Neuronal stem cell (in vitro differentiated cells): ENCODE measurements around the gene PPP1R3D. TPM values are rescaled to one million over a fixed set of nuclear protein-coding genes. Genes with fewer than 3 reads are reported as not detected.
A peak's percentile ranks its signal among the peaks of the same experiment; 100 is the strongest.

ENCODE experiments used
- DNase-seq: peaks from one replicate; pipeline ENCODE4 v3.0.0-alpha.2; 2013; ENCODE audit warnings: low spot score
- H2AFZ ChIP-seq: one replicate; pipeline ENCODE4 v1.6.1; 2013; ENCODE audit warnings: mild to moderate bottlenecking, low read length, inconsistent platforms
- H2AK5ac ChIP-seq: 2 replicates; pipeline ENCODE4 v1.6.1; 2013; ENCODE audit warnings: low read depth, mild to moderate bottlenecking, inconsistent platforms, low read length, moderate library complexity, mixed read lengths
- H2BK120ac ChIP-seq: 2 replicates; pipeline ENCODE4 v1.6.1; 2013; ENCODE audit warnings: low read depth, mild to moderate bottlenecking, inconsistent platforms, low read length, moderate library complexity, mixed read lengths
- H2BK12ac ChIP-seq: one replicate; pipeline ENCODE4 v1.6.1; 2013; ENCODE audit warnings: low read length, inconsistent platforms
- H2BK15ac ChIP-seq: 2 replicates; pipeline ENCODE4 v1.6.1; 2013; ENCODE audit warnings: mild to moderate bottlenecking, low read length, inconsistent platforms, mixed read lengths
- H2BK5ac ChIP-seq: one replicate; pipeline ENCODE4 v1.6.1; 2013; ENCODE audit warnings: inconsistent platforms, mild to moderate bottlenecking, low read length, moderate library complexity
- H3K14ac ChIP-seq: one replicate; pipeline ENCODE4 v1.6.1; 2013; ENCODE audit warnings: low read length, inconsistent platforms
- H3K18ac ChIP-seq: 2 replicates; pipeline ENCODE4 v1.6.1; 2013; ENCODE audit warnings: low read length, inconsistent platforms
- H3K23ac ChIP-seq: 2 replicates; pipeline ENCODE4 v1.6.1; 2013; ENCODE audit warnings: low read depth, mild to moderate bottlenecking, mixed read lengths, low read length, inconsistent platforms; ENCODE audit not compliant: poor library complexity
- H3K27ac ChIP-seq: replicated peaks from 3 replicates; pipeline ENCODE4 v1.5.1; 2013; ENCODE audit warnings: low read length, inconsistent platforms
- H3K27me3 ChIP-seq, 3 experiments: 2 replicates each; pipeline ENCODE4 v1.6.1; 2013; ENCODE audit warnings: low read length in 3 of 3, mild to moderate bottlenecking in 2 of 3, inconsistent platforms in 1 of 3, low read depth in 1 of 3, mixed read lengths in 1 of 3, moderate library complexity in 1 of 3; ENCODE audit not compliant: control insufficient read depth in 3 of 3, insufficient read depth in 3 of 3
- H3K36me3 ChIP-seq, 2 donors: replicated peaks in 1 of 2; 2 replicates each; pipeline ENCODE4 v1.6.1; 2013; ENCODE audit warnings: low read length in 2 of 2; ENCODE audit not compliant: control insufficient read depth in 2 of 2, insufficient read depth in 2 of 2
- H3K4ac ChIP-seq: 2 replicates; pipeline ENCODE4 v1.6.1; 2013; ENCODE audit warnings: inconsistent platforms, mild to moderate bottlenecking, low read length, moderate library complexity
- H3K4me1 ChIP-seq, 2 donors: 1 replicate in 1 of 2; 2 replicates in 1 of 2; pipeline ENCODE4 v1.6.1; 2013; ENCODE audit warnings: low read length in 2 of 2, low read depth in 1 of 2; ENCODE audit not compliant: control insufficient read depth in 2 of 2, insufficient read depth in 1 of 2
- H3K4me2 ChIP-seq: one replicate; pipeline ENCODE4 v1.6.1; 2013; ENCODE audit warnings: mild to moderate bottlenecking, low read length, inconsistent platforms; ENCODE audit not compliant: insufficient read depth, poor library complexity, severe bottlenecking
- H3K4me3 ChIP-seq, 2 donors: 2 replicates each; pipeline ENCODE4 v1.5.1; 2013; ENCODE audit warnings: low read length in 2 of 2, mild to moderate bottlenecking in 2 of 2, inconsistent platforms in 1 of 2, moderate library complexity in 1 of 2
- H3K79me1 ChIP-seq: one replicate; pipeline ENCODE4 v1.6.1; 2013; ENCODE audit warnings: low read depth, mild to moderate bottlenecking, inconsistent platforms, low read length, moderate library complexity
- H3K9ac ChIP-seq: one replicate; pipeline ENCODE4 v1.6.1; 2013; ENCODE audit warnings: mild to moderate bottlenecking, low read depth, low read length, inconsistent platforms; ENCODE audit not compliant: poor library complexity
- H3K9me3 ChIP-seq, 2 donors: replicated peaks in 1 of 2; 2 replicates each; pipeline versions ENCODE3 to v1.6.1; 2013; ENCODE audit warnings: low read length in 2 of 2, mild to moderate bottlenecking in 2 of 2, inconsistent platforms in 1 of 2, low read depth in 1 of 2, mixed read lengths in 1 of 2, moderate library complexity in 1 of 2; ENCODE audit not compliant: control insufficient read depth in 2 of 2, insufficient read depth in 1 of 2
- H4K8ac ChIP-seq: one replicate; pipeline ENCODE4 v1.6.1; 2013; ENCODE audit warnings: low read depth, mild to moderate bottlenecking, inconsistent platforms, low read length, moderate library complexity
- H4K91ac ChIP-seq: one replicate; pipeline ENCODE4 v1.6.1; 2013; ENCODE audit warnings: low read length, low read depth, mild to moderate bottlenecking, inconsistent platforms; ENCODE audit not compliant: poor library complexity
- WGBS, 2 donors: extraction: QIAGEN DNeasy Blood & Tissue Kit; methylation state at CpG; one replicate each; pipeline ENCODE4 v1.1.7; 2013; ENCODE audit warnings: missing lambda C conversion rate in 2 of 2, mixed read lengths in 1 of 2; ENCODE audit not compliant: insufficient read length in 2 of 2, insufficient replicate concordance in 1 of 2; ENCODE audit errors: extremely low coverage in 2 of 2; 5-methylcytosine and 5-hydroxymethylcytosine counted together
- polyA plus RNA-seq, 2 experiments: library from polyadenylated mRNA; stranded (reverse); fragments of 200-250 nt; gene quantifications; one replicate each; pipeline ENCODE4 v1.2.3, GENCODE V29; 2013

PPP1R3D gene, protein sequence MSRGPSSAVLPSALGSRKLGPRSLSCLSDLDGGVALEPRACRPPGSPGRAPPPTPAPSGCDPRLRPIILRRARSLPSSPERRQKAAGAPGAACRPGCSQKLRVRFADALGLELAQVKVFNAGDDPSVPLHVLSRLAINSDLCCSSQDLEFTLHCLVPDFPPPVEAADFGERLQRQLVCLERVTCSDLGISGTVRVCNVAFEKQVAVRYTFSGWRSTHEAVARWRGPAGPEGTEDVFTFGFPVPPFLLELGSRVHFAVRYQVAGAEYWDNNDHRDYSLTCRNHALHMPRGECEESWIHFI
- polyA plus RNA-seq (2013, experiment 1 of 2), result 0.56 TPM
- polyA plus RNA-seq (2013, experiment 2 of 2), result 0.65 TPM

DNA sequence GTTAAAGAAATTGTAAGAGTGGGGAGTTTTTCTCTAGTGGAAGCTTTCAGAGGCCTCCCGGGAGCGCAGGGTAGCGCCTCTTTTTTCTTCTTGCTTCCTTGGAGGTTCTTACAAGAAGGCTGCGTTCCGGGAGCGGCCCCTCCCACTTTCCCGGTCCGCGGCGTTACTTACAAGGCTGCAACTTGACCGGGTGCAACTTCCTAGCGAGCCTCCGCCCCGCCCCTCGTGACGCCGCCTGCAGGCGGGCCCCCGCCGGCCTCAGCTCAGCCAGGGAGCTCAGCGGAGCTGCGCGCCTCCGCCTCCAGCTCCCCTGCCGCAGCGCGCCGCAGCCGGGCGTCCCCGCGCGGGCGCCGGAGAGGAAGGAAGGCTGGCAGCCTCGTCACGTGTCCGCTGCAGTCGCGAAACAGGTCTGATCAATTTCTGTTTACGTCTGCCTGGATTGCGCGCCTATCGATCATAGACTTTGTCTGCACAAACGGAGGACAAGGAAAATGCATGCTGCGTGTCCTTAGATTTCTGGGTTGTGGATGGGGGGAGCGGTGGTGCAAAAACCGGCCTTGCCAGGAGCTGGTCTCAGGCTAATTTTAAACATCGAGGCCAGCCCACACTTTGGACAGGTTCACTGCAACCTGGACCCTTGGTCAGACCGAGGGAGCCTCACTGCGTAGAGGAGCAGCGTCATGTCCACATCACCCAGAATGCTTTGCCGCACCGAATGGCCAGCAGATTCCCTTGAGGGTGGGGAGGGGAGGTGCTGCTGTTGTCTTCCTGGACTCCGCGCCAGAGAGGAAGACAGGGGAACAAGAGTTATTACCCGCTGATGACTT lies at the start of gene PPP1R3D, which contains the start of gene FAM217B:
Gene PPP1R3D, minus strand, starts transcription at position 177 of the 827 bp plus-strand sequence. CDS start 374 bp downstream, outside the sequence.
Gene FAM217B, plus strand, starts transcription at position 261 of the 827 bp plus-strand sequence. CDS start 3,555 bp downstream, outside the sequence.
- Histone ChIP-seq H3K4me2 (peak within 1 kb of the TSS; percentile 97), H3K18ac (peak within 1 kb of the TSS; percentile 92), H2BK120ac (peak within 1 kb of the TSS; percentile 41), H2AK5ac (peak within 1 kb of the TSS; percentile 89), H2BK15ac (peak within 1 kb of the TSS; percentile 95), H3K4ac (no peak within 1 kb of the TSS), H3K9ac (peak within 1 kb of the TSS; percentile 90), H2AFZ (peak within 1 kb of the TSS; percentile 88), H2BK12ac (peak within 1 kb of the TSS; percentile 14), H3K27me3 (peaks cover 0 to 17% (median 6%) of the 10 kb centered on the region in 3 experiments), H3K14ac (peak within 1 kb of the TSS; percentile 79), H3K27ac (peak within 1 kb of the TSS; percentile 93), H3K9me3 (peaks cover 0 to 9% of the 10 kb centered on the region in 2 donors), H3K4me3 (peak within 1 kb of the TSS; percentile 72 to 81), H4K8ac (peak within 1 kb of the TSS; percentile 29), H3K4me1 (peaks cover 5 to 7% of the 10 kb centered on the region in 2 donors), H2BK5ac (peak within 1 kb of the TSS; percentile 79), H3K79me1 (peaks cover 2% of the 10 kb centered on the region), H3K23ac (peak within 1 kb of the TSS; percentile 60), H3K36me3 (peaks cover 3 to 42% of the 10 kb centered on the region in 2 donors), H4K91ac (peak within 1 kb of the TSS; percentile 48)
- DNase-seq, result peak; percentile 87
- WGBS, 2 donors, result no CpG with 5 or more reads among the region's 57 CpGs

- Histone ChIP-seq H4K91ac (no peak overlapping the region), H3K4me1 (peaks cover 0 to 3% of the 10 kb centered on the region in 2 donors), H3K9me3 (no peaks in the 10 kb centered on the region), H3K4ac (no peak overlapping the region), H3K27me3 (peaks cover 0 to 3% (median 0%) of the 10 kb centered on the region in 3 experiments), H3K9ac (no peak overlapping the region), H2AK5ac (no peak overlapping the region), H3K4me2 (no peak overlapping the region), H2BK12ac (no peak overlapping the region), H3K79me1 (no peaks in the 10 kb centered on the region), H3K4me3 (no peak overlapping the region), H4K8ac (no peak overlapping the region), H3K14ac (no peak overlapping the region), H2BK15ac (no peak overlapping the region), H2BK120ac (no peak overlapping the region), H3K23ac (no peak overlapping the region), H3K27ac (no peak overlapping the region), H2BK5ac (no peak overlapping the region), H3K36me3 (no peaks in the 10 kb centered on the region), H2AFZ (no peak overlapping the region), H3K18ac (peak overlapping the region; percentile 50)
- no peak for DNase-seq
- no CpG with 5 or more reads among the region's 5 CpGs for WGBS, 2 donors
Measured at GRCh38 chr20:59988141-59988540, 48.0 kb upstream of the PPP1R3D start.

DNA sequence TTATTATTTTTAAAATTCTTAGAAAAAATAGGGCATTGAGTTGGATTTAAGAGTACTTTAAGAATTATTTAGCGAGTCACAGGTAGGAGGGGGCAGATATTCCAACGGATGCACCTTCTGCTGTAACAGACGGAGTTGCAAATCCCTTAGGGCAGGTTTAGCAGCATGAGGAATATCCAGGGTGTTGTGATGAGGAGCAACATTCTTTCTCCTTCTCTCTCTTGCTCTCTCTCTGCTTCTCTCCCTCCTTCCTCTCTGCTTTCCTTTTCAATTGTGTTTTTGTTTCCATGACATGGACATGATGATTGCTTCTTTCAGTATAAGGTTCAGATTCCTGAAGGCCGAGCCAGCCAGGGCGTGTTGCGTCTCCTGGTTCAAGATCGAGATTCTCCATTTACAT lies 47.0 kb upstream of the PPP1R3D start:
- Histone ChIP-seq H3K9ac (no peak overlapping the region), H3K79me1 (no peaks in the 10 kb centered on the region), H2BK5ac (no peak overlapping the region), H3K4me1 (peaks cover 0 to 3% of the 10 kb centered on the region in 2 donors), H3K14ac (no peak overlapping the region), H3K4ac (no peak overlapping the region), H2BK15ac (no peak overlapping the region), H3K27ac (no peak overlapping the region), H3K23ac (no peak overlapping the region), H3K18ac (no peak overlapping the region), H4K91ac (no peak overlapping the region), H3K27me3 (no peaks in the 10 kb centered on the region), H3K36me3 (no peaks in the 10 kb centered on the region), H3K4me3 (no peak overlapping the region), H2BK120ac (no peak overlapping the region), H2AK5ac (no peak overlapping the region), H3K9me3 (no peaks in the 10 kb centered on the region), H2AFZ (no peak overlapping the region), H4K8ac (no peak overlapping the region), H3K4me2 (no peak overlapping the region), H2BK12ac (no peak overlapping the region)
- no peak for DNase-seq
- WGBS, 2 donors, result no CpG with 5 or more reads among the region's 7 CpGs

- Histone ChIP-seq H2BK5ac (no peak overlapping the region), H3K23ac (no peak overlapping the region), H3K27ac (no peak overlapping the region), H2BK15ac (no peak overlapping the region), H2AK5ac (no peak overlapping the region), H3K36me3 (no peaks in the 10 kb centered on the region), H3K79me1 (no peaks in the 10 kb centered on the region), H3K4me1 (peaks cover 0 to 3% of the 10 kb centered on the region in 2 donors), H3K9me3 (no peaks in the 10 kb centered on the region), H3K18ac (no peak overlapping the region), H4K8ac (no peak overlapping the region), H3K4me2 (no peak overlapping the region), H3K27me3 (no peaks in the 10 kb centered on the region), H3K9ac (no peak overlapping the region), H3K4ac (no peak overlapping the region), H3K4me3 (no peak overlapping the region), H3K14ac (no peak overlapping the region), H2BK120ac (no peak overlapping the region), H2BK12ac (no peak overlapping the region), H2AFZ (no peak overlapping the region), H4K91ac (no peak overlapping the region)
- no peak for DNase-seq
- WGBS, 2 donors, result no CpG with 5 or more reads among the region's 3 CpGs
Measured at GRCh38 chr20:59985864-59986263, 45.8 kb upstream of the PPP1R3D start.
